NK-92 treated with Interleukin-12 subunit alpha and Interleukin-12 subunit beta, amount 100 ng/mL, for 24 hours (cell line): ENCODE data around the gene PIEZO2.
"Not testable (repeated sequence)": the region's sequence is repeated elsewhere in the genome, so short reads cannot be mapped to it uniquely, and the experiment has no call there.

ENCODE experiments used
- DNase-seq: peaks from one replicate; lab custom pipeline; 2025; lab: John Stamatoyannopoulos, UW

The PIEZO2 gene

DNA sequence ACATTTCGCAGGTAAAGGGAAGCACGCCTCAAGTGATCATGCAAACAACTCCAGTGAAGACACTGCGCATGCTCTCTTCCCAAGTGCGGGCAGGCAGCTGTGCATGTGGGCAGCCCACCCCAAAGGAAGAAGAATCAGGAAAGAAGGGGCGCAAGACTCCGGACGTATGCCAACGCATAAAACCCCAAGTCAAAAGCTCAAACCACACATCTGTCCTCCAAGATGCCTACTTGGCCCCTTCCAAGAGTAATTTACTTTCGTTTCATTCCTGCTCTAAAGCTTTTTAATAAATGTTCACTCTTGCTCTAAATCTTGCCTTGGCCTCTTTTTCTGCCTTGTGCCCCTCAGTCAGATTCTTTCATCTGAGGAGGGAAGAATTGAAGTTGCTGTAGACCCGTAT lies 254.9 kb downstream of the PIEZO2 start:
- no peak for DNase-seq

DNA sequence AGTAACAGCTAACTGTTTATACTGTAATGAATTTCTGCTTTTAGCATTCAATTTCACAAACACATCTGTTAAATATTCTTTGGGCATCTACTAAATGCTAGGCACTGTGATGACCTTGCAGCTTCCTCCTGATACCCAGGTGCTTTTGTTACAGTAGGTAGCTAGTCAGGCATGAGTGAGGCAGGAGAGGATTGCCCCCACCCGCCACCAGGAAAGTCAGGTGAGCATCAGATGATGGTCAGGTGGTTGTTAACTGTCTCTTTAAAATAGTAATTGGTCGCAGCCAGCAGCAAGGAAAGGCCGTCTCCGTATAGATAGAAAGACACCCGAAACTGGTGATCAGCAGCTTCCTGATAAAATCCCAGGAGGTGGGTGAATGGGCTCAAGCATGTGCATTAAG lies 255.6 kb downstream of the PIEZO2 start:
- no peak for DNase-seq

DNA sequence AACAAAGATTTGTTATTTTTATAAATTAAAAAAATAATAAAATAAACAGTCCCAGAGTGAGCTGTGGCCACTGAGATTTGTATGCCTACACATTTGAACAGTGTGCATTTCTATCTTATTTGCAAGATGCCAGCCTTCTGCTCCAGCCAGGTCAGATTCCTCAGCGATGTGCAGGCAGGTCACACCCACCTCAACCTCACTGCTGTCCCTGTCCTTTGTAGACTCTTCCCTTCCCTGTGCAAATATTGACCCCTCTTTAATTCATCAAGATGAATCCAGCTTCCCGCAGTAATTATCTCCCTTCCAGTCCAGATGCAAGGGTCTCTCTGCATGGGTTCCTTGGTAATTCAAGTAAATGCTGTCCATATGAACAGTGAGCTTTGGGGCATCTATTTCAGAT lies 256.2 kb downstream of the PIEZO2 start:
- DNase-seq: no peak

DNA sequence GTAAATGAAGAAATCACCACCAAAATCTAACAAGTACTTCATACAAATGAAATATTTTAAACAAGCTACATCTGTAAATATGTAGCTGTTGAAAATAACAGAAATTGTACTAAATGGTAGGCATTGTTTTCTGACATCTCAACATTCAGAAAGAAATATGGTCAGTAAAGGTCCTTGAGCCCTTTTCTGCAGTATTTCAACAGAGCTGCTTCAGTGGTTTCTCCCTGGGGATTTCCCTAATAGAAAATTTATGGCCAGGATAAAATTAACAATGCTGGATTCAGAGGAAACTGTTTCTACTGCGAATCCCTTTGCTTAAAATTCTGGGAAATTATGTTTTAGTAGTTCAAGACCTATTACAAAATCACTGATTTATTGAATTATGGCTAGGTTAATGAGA lies 256.6 kb downstream of the PIEZO2 start:
- no peak for DNase-seq

DNA sequence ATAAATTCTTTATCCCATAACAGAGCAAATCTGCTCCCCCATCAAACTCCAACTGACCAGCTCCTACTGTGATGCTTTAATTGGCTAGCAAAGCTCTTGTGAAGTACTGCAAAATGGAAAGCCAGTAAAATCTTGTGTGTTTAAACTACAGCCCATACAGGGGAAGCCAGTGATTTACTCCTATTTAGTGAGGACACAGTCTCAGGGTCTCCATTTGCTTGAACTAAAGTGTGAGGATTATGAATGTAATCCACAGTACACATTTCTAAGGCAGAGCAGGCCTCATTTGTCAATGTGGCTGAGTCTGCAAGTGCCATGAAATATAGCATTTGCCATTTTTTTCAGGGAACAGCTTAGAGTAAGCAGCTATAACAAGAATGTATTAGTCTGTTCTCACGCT lies 259.3 kb downstream of the PIEZO2 start:
- no peak for DNase-seq

DNA sequence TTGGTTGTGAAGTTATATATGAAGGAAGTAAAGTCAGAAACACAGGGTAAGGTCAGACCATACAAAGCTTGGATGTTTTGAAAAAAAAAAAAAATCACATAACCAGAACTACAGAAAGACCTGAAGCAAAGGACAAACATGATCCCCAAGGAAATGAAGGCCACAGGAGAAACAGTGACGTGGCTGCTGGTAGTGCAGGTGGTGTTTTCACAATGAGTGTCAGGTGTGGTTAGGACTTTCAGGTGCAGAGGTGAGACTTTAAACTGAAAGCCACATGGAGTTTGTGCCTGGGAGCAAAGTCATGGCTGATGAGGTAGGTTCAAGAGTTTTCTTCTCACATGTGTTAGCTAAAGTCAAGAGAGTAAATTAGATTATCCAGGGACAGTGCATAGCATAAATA lies 270.7 kb downstream of the PIEZO2 start:
- DNase-seq: no peak

DNA sequence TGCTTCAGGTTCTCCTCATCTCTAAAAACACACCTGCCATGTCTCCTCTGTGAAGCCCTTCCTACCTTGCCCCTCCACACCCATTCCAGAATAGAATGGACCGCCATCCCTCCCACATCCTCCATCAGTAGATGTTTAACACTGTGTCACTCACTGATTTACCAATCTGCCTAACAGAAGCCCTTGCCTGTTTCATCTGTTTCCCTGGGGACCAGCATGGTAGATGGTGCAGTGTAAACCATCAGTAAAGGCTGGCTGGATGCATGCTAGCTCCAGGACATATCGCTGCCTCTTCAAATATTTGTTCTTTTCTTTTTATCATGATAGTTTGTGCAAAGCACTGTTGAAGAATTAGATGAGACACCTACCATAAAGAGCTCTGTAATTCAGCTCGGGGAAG lies 271.4 kb downstream of the PIEZO2 start:
- no peak for DNase-seq

DNA sequence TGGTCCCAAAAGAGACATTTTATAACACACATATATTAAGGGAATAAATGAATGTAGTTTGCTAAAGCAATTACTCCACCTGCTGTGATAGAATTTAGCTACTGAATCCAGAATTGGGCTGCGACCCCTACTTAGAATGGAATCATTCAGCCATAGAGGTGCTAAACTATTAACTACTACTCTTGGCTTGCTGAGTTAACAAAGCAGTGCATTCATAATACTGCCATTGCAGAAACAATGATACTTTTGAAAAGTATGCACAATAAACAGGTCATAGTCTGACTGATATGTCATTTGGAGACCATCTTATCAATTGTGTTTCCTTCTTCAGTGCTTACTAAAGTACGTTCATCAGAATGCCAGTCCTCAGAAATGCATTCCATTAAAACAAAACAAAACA lies 273.6 kb downstream of the PIEZO2 start:
- DNase-seq: no peak

DNA sequence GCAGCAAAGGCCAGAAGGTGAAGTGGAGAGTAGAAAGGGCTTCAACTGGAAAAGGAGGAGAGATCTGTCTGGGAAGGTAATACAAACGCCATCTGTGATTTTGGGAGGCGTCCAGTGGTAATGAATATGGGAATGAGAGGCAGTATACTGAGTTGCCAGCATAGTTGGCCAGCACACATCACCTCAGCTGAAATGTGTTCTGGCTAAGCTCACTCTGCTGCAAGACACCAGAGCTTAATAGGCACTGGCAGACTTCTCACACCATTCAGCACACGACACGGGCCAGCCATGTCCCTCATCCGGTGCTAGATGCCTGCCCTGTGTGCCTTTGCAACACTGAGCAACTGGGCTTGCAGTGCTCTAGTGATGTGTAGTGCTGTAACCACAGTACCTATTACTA lies 277.1 kb downstream of the PIEZO2 start:
- no peak for DNase-seq

DNA sequence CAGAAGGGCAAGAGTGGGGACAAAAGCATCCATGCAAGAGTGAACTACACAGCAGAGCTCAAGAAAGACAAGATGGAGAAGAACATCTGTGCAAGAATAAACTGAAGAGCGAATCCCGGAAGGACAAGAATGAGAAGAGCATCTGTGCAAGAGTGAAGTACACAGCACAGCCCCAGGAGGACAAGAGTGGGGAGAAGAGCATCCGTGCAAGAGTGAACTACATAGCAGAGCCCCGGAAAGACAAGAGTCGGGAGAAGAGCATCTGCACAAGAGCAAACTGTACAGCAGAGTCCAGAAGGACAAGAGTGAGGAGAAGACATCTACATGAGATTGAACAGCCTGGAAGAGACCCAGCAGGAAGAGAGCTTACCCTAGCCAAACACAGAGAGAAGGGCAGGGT lies 284.6 kb downstream of the PIEZO2 start:
- no peak for DNase-seq

DNA sequence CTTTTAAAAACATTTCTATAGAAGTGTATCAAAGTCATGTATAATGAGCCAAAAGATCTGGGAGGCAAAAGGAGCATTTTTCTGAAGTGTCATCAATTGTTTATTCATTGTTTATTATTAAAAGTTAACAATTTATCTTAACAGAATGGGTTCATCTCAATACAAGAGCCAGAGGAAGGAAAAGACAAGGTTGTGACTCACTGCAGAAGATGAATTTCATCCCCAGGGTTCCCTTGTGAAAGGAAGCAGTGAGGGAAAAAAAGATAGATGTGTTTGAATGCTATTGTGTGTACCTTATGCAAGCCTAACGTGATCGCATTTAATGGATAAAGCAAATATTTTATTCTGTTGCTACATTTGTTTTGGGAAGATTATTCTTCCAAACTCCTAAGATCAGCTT lies 286.3 kb downstream of the PIEZO2 start:
- no peak for DNase-seq

DNA sequence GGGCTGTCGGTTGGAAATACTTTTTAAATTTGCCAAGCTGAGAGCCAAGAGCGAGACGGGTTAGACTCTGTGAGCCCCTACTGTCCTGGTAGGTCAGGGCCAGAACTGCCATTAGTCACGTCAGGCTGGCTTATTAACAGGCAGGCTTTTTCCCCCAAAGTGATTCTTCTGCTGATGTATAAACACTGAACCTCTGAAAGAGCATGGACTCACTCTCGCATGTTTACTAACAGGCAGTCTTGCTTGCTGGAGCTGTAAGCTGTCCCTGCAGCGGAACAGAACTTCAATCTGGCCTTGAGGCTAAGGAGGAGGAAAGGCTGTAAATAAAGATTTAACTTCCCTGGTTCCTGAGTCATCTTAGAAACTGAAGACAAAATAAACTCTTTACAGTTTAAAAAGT lies 288.4 kb downstream of the PIEZO2 start:
- no peak for DNase-seq

DNA sequence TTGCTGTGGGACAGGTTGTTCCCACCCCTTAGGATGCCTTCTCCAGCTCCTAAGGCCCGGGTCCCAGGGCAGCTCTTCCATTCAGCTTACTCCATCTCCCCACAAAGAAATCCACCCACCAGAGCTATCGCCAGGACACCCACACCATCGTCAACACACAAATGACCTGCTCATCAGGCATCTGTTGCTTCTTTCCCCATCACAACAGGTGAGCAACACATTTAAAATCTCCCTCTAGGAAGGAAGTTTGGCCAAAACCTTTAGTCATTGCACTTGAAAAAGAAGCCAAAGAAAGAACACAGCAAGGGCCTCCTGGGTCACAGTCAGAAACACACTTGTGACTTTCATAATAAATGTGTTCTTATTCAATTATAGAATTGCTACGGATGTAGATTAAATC lies 289.0 kb downstream of the PIEZO2 start:
- DNase-seq: no peak

DNA sequence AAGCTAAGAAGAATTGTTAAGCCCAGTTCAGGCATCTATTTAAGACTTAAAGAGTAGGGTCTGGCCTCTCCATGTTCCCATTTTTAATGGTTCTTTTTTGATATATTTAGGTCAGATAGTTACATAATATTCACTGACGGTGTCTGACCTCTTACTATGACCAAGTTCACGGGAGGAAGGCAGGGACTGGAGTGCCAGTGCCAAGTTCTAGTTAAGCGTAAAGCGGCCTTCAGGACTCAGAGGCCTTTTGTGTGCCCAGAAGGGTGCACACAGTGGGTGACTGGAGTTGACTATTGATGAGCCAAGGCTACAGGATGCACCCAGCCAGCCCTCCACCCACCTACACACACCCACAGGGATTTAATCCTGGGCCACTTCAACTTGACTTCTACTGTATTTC lies 290.9 kb downstream of the PIEZO2 start:
- DNase-seq: no peak

DNA sequence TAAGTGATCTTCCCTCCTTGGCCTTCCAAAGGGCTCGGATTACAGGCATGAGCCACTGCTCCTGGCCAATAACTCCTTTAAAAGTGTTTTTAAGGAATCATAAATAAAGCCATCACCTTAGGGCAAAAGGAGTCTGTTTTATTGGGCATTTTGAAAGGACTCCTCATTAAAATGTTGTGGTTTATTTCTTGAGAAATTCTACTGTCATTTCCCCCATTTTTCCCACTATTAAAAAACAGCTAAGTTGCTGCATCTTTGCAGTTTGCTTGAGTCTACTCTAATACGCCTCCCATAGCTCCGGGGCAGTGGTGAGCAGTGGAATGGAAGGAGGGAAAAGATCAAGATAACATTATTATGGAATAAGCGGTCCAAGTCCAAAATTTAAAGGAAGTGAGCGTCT lies 293.2 kb downstream of the PIEZO2 start:
- DNase-seq: no peak

DNA sequence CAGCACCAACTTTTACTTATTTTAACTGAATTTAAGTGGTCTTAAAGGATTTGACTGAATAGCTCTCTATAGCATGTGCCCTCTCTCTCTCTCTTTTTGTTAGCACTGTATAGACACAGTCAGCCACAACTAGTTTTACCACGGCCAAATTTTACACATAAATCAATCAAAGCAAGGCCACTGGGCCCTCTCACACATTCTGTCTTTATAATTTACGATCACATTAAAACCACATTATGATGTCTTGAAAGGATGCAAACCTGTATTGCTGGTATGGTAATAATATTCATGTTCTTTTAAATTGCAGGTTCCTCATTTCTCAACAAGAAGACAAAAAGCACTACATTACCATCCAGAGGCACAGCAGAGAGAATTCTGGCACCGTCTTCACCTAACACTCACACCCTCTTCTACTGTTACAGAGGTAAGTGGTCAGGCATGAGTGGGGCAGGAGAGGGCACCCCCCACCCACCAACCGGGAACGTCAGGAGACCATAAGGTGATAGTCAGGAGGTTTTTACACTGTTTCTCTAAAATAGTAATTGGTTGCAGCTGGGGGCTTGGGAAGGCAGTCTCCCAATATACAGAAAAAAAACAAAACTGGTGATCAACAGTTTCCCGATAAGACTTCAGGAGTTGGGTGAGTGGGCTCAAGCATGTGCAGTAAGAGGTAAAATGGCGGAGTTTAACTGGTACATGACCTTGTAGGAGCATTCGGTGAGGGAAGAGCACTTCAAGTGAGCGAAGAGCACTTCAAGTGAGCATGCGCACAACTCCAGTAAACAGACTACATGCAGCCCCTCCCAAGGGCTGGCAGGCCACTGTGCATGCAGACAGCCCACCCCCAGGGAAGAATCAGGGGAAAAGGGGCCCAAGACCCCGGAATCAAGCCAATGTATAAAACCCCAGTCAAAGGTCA lies 296.7 kb downstream of the PIEZO2 start:
- no peak for DNase-seq

DNA sequence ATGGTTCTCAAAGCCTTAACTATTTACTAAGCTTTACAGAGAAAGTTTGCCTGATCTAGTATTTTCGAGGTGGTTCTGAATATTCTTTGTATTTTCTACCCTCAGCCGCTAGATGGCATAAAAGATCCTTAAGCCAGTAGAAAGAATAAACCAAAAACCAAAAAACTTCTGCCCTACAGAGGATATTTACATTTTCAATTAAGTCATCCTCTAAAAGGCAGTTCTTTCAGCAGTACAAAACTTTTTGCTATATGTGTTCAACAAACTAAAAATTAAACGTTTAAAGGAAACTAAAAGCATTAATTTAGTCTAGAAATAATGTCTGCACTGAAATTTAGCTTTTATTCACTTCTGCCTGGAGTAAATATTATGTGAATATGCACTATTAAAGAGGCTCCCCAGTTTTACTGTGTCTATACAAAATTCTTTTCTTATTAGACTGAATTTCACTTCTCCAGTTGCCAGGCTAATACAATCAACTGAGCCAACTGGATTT lies 297.5 kb downstream of the PIEZO2 start:
- DNase-seq: no peak

DNA sequence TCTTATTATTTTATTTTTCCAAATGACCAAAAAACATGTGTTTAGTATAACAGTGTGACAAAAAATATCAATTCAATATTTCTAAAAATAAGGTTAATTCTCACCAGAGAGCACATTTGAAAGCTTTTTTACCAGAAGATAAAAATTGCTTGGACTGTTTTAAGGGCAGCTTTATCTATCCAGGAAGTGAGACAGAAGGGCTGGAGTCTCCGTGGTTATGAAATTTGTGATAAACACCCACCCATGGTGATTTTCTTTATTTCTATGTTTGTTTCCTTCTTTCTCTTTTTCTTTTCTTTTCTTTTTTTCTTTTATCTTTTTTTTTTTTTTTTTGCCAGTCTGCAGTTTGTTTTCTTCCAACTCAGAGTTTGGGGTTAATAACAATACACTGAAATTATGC lies 298.5 kb downstream of the PIEZO2 start:
- no peak for DNase-seq

DNA sequence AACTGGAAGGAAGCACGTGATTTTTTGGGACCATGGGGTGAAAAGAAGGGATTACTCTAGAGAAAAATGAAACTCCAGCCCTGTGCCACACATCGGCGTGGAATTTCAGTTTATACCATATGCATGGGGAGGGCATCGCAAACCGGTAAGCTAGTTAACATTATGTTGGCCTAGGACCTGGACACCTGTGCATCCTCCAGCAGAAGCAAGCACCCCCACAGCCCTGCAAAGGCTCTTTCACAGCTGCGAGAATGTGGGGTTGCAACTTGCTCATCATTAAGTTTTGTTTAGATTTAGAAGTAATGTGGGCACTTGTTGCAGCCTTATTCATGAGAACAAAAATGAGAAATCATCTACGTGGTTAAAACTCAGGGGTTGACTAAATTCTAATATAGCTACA lies 299.2 kb downstream of the PIEZO2 start:
- no peak for DNase-seq

DNA sequence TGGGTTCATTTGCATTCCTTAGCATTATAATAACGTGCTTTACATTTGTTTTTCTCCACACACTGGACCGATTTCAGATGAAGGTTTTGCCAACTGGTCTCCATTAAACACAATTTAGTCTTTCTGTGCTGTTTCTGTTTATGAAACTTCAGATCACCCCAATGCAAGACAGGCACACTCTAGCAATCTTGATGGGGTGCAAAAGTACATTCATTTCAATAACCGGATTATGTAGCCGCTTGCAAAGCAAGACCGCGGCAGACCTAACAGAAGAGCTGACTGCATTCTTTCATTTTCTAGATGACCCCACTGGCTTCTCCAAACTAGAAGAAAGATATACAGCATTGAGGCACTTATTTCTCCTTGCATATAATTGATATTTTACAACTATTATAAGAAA lies 301.5 kb downstream of the PIEZO2 start:
- no peak for DNase-seq

DNA sequence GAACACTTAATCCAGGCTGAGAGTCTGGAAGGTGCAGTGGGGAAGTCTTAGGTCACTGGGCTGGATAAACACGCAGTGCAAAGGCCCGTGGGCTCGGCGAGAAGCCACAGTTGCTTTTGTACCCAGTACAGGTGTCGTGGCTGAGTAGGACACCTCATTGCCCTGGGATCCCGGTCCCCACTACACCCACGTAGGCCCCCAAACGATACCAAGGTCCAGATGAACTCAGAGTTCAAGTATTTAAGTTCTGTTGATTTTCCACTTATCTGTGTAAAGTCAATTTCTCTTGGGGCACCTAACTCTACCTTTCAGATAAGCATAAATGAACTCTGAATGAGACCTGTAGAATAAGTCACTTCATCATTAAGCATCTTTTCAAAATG lies 302.0 kb downstream of the PIEZO2 start:
- DNase-seq: no peak

DNA sequence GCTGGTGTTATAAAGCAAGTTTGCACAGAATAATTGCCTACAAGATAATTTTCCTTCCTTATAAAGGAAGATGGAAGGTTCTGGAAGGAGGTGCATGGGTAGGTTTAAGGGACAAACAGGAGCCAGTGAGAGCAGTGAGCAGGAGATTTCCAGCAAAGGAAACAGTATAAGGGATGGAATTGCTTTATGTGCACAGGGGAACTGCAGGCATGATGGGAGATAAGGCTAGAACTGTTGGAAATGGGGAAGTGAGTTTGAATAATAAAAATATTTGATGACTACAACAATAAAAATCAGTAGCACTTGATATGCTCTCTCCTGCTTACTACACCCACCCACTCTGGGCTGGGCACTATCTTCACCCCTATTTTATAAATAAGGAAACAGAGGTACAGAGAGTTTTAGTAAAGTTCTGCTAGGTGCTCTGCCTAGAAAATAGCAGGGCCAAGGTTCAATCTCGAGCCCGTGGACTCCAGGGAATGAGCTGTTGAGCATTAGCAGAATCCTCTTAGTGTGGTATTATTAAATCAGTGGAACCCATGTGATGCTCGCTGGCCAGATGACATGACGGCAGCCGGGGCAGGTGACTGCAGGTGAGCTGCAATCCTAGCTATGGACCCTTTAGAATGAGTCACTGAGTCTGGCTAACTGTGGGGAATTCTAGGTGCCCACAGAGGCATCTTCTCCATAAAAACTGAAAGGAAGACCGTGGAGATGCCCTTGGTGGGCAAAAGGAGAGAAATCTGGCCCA lies 302.5 kb downstream of the PIEZO2 start:
- DNase-seq: no peak

DNA sequence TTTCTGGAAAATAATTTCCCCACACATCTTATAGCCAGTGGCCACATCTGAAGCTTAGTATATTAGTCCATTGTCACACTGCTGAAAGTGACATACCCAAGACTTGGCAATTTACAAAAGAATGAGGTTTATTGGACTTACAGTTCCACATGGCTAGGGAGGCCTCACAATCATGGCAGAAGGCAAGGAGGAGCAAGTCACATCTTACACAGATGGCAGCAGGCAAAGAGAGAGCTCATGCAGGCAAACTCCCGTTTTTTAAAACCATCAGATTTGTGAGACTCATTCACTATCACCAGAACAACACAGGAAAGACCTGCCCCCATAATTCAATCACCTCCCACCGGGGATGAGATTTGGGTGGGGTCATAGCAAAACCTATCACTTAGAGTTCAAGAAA lies 303.3 kb downstream of the PIEZO2 start:
- not testable (repeated sequence) for DNase-seq
